ENCODE data around the gene TMEM161A.
"Not testable (repeated sequence)": the region's sequence is repeated elsewhere in the genome, so short reads cannot be mapped to it uniquely, and the experiment has no call there.

TMEM161A gene

DNA sequence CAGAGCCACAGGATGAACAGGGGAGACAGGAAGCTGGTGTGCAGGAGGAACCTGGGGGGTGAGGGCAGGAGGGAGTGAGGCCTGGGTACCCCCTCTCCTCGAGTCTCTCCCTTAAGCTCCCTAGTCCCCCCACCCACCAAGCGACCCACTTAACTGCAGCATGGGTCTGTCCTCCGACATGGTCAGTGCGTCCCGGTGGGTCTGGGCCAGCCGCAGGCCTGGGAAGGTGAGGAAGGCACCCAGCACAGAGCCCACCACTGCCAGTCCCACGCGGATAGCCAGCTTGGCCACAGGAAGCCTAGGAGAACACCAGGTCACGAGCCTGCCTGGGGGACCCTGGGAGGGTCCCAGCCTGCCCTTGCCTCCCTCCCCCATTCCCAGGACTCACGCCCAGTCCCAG lies 16.9 kb downstream of the TMEM161A start:
- DNase-seq (ENCODE audit: low read depth): no peak

DNA sequence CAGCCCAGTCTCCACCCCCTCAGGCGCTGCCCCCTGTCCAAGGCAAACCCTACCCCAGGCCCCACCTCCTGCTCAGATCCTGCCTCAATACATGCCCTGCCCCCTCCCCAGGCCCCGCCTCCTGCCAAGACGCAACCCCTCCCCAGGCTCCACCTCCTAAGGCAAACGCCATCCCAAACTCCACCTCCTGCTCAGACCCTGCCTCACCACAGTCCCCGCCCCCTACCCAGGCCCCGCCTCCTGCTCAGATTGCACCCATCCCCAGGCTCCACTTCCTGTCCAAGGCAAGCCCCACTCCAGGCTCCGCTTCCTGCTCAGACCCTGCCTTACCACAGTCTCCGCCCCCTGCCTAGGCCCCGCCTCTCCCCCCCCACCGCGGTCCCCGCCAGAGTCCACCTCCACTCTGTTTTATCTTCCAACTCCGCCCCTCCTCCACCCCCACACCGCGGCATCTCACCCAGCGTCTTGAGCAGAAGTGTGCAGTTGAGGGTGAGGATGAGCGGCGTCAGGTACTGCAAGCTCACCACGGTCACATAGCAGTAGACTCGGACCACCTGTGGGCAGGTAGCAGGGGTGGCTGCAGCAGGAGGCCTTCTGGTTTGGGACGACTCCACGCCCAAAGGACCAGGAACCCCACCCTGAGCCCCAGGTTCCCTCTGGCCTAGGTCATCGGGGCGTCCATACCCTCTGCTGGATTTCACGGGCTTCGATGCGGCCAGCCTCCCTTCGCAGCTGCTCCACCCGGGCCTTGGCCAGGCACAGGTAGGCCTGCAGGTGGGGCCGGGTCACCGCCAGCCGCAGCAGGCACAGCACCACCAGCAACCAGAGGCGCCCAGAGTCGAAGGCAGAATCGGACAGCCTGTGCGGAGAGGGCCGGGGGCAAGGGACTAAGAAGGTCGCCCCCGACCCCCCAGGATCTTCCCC lies 17.7 kb downstream of the TMEM161A start:
- peak; percentile 31 for DNase-seq (ENCODE audit: low read depth)

DNA sequence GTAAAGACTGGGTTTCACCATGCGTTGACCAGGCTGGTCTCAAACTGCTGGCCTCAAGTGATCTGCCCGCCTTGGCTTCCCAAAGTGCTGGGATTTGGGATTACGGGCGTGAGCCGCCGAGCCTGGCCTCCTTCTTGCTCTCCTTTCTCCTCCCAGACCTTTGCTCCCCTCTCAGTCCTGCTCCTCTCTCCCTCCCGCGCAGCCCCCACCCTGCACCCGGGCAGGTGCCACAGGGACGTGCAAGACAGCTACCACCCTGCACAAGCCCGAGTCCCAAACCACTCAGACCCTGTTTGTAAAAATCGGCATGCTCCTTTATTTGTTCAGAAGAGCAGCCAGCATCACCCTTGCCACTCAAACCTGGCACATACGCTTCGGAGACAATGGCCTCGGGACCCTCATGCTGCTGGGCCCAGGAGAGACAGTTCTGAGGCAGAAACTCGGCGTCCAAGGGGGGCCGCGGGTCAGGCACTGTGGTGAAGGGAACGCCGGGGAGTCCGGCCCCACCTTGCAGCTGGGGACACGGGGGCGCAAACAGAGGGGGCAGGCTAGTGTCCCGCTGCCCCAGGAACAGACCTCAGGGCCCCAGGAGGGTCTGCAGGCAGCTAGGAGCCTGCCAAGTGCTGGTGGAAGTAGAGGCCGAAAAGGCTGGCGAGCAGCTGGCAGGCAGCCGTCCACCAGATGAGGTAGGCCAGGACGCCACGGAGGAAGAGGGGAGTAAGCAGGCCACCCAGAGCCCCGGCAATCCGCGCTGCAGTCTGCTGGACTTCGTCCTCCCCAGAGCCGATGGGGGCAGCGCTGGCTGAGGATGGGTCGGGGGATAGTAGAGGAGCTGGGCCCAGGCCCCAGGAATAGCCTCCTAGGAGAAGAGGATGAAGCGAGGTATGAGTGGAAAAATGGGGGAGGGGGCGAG lies 18.7 kb downstream of the TMEM161A start:
- DNase-seq (ENCODE audit: low read depth): no peak

DNA sequence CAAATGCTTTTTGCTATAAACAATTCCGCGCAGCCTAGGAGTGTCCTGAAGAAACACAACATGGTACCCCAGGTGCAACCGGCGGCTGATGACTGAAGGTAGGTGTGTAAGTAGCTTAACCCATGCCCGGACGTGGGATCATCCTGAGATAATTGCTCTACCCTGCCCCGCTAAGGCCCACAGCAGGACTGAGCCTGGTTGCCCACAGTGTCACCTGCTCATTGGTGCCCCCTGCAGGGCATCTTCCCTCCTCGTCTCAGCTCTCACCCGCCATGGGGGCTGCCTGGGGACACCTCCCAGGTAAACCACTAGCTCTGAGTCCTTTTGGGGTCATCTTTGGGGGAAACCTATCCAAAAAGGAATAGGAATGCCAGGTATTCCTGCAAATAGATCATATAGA lies 22.3 kb downstream of the TMEM161A start:
- no peak for DNase-seq (ENCODE audit: low read depth)

DNA sequence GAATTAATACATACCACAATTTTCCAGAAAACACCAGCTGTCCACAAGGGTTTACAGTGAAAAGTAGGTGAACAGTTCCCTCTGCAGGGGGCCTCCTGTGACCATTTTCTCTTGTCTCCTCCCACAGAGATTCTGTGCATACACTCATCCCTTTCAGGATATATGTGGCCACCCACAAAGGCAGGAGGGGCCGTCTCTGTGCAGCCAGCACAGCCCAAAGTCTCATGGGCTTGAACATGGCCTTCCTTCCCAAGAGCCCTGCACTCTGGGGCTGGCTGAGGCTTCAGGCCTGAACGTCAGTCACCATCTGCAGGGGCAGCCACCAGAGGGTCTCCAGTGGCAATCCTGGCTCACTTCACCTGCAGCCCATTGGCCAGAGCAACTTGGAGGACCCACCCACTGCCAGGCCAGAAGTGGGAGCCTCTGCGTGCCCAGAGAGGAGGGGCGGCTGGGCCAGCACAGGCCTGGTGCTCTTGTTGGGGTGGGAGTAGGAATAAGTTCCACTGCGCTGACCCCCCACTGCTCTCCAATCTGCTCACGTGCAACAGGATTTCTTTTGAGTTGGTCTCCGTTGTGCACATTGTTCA lies 25.1 kb downstream of the TMEM161A start:
- no peak for DNase-seq (ENCODE audit: low read depth)

GRCh38 chr19:19111967-19112580 lies 26.2 kb downstream of the TMEM161A start:
- DNase-seq (ENCODE audit: low read depth): no peak

DNA sequence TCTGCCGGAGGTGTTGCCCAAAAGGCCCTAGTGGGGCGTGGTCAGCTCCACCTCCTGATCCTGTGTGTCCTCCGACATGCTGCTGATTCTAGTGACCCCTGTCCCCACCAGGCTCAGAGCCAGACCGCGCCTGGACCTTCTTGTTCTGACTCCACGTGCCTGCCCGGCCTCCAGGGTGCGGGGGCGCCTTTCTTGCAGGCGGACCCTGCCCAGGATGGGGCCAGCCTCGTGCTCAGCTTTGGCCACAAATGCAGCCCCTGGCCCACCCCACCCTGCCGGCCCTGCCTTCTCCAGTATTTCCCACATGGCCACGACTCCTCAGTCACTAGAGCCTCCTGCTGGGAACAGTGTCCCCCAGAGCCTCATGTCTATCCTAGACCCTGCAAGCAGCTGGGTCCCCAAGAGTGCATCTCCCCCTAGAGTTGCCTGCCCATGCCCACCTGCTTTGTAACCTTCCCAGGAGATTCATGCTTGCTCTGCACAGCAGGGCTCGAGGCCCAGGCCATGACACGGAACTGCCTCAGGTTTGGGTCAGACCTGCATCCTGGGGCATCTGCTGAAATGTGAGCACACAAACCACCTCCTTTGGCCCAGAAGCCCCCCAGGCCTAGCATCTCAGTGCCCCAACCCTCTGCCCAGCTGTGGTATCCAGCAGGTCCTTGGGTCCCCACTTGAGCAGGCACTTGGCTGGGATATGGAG lies 27.0 kb downstream of the TMEM161A start:
- DNase-seq (ENCODE audit: low read depth): no peak

GRCh38 chr19:19110410-19111135 lies 27.7 kb downstream of the TMEM161A start:
- no peak for DNase-seq (ENCODE audit: low read depth)

- DNase-seq (ENCODE audit: low read depth): no peak
These were observed 28.7 kb downstream of the TMEM161A start for GRCh38 chr19:19109601-19110000.

DNA sequence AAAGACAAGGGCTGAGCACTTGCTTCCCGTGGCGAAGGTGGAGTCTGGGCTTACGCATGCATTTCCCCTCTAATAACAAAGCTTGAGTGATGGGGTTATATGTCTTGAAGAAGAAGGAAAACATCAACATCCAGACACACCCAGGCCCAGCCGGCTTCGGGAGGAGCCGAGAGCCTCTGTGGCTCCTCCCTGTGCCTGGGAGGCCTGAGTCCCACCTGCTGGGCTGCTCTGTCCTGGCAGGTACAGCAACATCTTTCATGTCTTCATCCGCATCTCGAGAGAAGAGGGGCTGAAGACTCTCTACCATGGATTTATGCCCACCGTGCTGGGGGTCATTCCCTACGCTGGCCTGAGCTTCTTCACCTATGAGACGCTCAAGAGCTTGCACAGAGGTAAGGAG lies 30.6 kb downstream of the TMEM161A start:
- DNase-seq (ENCODE audit: low read depth): no peak

GRCh38 chr19:19106938-19107337 lies 31.3 kb downstream of the TMEM161A start:
- DNase-seq (ENCODE audit: low read depth): not testable (repeated sequence)

DNA sequence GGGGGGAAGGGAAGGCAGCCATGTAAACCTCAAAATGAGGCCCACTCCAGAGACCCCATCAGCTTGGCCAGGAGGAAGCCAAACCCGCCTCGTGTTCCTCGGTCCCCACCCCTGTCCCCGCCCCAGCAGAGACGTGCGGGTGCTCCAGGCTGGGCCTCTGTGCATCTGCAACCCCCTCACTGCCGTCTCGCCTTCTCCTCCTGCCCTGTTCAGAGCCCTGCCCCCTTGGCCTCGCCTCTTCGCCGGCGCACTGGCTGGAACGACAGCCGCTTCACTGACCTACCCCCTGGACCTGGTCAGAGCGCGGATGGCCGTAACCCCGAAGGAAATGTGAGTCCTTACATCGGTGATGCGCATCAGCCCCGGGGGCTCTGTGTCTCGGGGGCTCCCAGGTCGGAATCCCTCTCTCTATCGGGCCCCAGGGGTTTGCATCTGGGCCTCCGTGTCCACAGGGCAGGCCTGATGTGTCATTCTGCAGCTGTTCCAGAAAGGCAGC lies 32.2 kb downstream of the TMEM161A start:
- no peak for DNase-seq (ENCODE audit: low read depth)

GRCh38 chr19:19105365-19106055 lies 32.8 kb downstream of the TMEM161A start:
- DNase-seq (ENCODE audit: low read depth): no peak

GRCh38 chr19:19103167-19103566 lies 35.1 kb downstream of the TMEM161A start:
- DNase-seq (ENCODE audit: low read depth): no peak

- DNase-seq (ENCODE audit: low read depth): not testable (repeated sequence)
These were observed 35.7 kb downstream of the TMEM161A start for GRCh38 chr19:19102566-19102965.

GRCh38 chr19:19101540-19101939 lies 36.7 kb downstream of the TMEM161A start:
- DNase-seq (ENCODE audit: low read depth): no peak

DNA sequence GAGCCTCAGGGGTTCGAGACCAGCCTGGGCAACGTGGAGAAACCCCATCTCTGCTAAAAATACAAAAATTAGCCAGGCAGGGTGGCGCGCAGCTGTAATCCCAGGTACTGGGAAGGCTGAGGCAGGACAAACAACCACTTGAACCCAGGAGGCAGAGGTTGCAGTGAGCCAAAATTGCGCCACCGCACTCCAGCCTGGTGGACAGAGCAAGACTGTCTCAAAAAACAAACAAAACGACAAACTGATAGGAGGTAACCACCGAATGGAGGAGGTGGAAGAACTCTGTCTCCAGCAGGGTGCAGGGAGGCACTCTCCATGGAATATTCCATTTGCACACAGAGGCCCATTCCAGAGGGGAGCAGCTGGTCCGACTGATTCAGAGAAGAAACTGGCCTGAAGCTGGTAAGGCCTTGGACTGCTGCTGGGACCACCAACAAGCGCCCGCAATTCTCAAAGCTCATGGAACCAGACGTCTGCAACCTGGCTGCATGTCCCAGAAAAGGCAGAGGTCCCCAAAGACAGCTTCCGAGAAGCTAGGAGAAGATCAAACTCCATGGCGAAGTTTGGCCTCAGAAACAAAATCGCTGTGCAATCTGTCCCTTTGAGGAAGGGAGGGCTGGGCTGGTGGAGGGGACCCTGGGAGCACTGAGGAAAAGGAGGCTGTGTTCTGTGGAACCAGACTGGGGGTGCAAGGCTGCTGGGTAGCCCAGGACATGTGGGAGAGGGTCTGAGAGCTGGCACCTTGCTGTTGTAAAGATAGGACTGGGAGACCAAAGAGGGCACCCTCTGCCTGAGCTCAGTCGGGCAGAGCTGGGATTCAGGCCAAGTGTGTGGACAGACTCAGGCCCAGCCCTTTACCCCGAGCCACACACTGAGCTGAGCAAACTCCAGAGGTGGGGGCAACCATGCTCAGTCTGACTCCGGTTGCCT lies 39.3 kb downstream of the TMEM161A start:
- no peak for DNase-seq (ENCODE audit: low read depth)

GRCh38 chr19:19098084-19098702 lies 40.1 kb downstream of the TMEM161A start:
- no peak for DNase-seq (ENCODE audit: low read depth)

All from non-pigmented ciliary epithelial cell (primary cell).